ENCODE measurements around the gene COG7.
"Not testable (repeated sequence)": the region's sequence is repeated elsewhere in the genome, so short reads cannot be mapped to it uniquely, and the experiment has no call there.

Gene COG7

GRCh38 chr16:23423496-23424049 is 29.4 kb downstream of the COG7 start:
- in situ Hi-C loops (cut with MboI; ENCODE audit: low pct_unique_long_range_greater_than_20kb, low sequenced_read_pairs), result no loop called here
- no peak for DNase-seq

DNA sequence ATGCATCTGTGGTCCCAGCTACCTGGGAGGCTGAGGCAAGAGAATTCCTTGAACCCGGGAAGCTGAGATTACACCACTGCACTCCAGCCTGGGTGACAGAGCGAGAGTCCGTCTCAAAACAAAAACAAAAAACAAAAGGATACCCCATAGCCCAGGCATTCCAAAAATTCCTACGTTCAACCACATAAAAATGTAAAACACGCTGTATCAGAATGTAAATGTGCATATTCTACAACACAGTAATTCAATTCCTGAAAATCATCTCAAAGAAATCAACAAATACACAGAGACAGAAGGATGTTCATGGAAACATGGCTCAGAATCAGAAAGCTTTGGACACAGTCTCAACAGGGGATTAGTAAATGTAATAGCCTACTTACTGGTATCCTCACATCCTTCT is 33.0 kb downstream of the COG7 start:
- in situ Hi-C loops (cut with MboI; ENCODE audit: low pct_unique_long_range_greater_than_20kb, low sequenced_read_pairs), result no loop called here
- no peak for DNase-seq

DNA sequence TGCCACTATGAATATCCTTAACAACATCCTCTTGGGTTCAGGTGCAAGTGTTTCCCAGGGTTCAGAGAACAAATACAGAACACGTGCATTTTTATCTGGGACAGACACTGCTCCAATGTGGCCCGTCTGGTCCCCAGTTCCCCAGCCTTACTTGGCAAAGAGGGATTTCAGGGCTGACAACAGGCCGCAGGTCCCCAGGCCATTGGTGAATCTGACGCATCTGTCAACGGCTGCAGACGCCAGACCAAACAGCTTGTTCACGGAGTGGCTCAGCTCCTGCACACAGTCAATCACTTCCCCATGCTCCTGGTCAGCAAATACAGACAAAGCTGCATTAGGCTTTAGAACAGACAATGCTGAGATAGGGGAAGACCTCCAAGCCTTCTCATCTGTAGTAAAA is 36.2 kb downstream of the COG7 start:
- DNase-seq, result no peak
- in situ Hi-C loops (cut with MboI; ENCODE audit: low pct_unique_long_range_greater_than_20kb, low sequenced_read_pairs), result no loop called here

DNA sequence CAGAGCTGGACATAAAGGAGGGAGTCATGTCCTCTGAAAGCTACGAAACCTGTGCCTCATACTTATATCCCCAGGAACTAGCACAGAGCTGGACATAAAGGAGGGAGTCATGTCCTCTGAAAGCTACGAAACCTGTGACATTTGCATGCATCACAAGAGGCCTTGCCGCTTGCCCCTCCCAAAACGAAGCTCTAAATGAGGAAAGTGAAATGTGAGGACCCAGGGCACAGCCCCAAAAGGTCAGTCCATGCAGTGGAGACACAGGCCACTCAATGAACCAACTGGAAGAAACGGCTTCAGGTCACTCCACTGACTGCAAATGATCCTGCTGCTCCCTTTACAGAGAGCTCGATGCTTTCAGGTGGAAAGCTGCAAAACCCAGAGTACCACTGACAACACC is 38.3 kb downstream of the COG7 start:
- in situ Hi-C loops (cut with MboI; ENCODE audit: low pct_unique_long_range_greater_than_20kb, low sequenced_read_pairs), result no loop called here
- no peak for DNase-seq

DNA sequence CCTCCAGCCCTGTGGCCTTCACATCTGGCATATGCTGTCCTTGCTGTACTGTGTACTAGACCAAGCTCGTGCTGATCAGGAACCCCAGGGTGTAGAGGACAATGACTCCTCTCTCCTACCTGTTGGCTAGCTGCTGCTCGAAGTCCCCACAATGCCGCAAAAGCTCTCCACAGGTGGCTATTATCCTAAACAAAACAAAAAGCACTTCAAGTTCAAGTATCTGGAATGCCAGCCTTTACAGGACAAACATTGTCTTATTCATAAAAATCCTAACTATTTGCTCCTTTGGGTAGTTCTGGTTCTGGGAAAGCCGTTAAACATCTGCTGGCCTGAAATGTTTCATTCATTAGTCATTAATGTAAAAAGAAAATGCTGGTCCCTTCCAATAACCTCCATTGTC is 42.8 kb downstream of the COG7 start:
- in situ Hi-C loops (cut with MboI; ENCODE audit: low pct_unique_long_range_greater_than_20kb, low sequenced_read_pairs), result no loop called here
- no peak for DNase-seq

- in situ Hi-C loops (cut with MboI; ENCODE audit: low pct_unique_long_range_greater_than_20kb, low sequenced_read_pairs), result no loop called here
- no peak for DNase-seq
Measured at GRCh38 chr16:23409522-23409921, 43.5 kb downstream of the COG7 start.

- in situ Hi-C loops (cut with MboI; ENCODE audit: low pct_unique_long_range_greater_than_20kb, low sequenced_read_pairs), result no loop called here
- no peak for DNase-seq
Measured at GRCh38 chr16:23408823-23409298, 44.1 kb downstream of the COG7 start.

GRCh38 chr16:23408242-23408822 is 44.7 kb downstream of the COG7 start:
- in situ Hi-C loops (cut with MboI; ENCODE audit: low pct_unique_long_range_greater_than_20kb, low sequenced_read_pairs), result no loop called here
- no peak for DNase-seq

GRCh38 chr16:23407436-23408127 is 45.4 kb downstream of the COG7 start:
- in situ Hi-C loops (cut with MboI; ENCODE audit: low pct_unique_long_range_greater_than_20kb, low sequenced_read_pairs), result no loop called here
- DNase-seq, result no peak

GRCh38 chr16:23406546-23407240 is 46.3 kb downstream of the COG7 start:
- no peak for DNase-seq
- in situ Hi-C loops (cut with MboI; ENCODE audit: low pct_unique_long_range_greater_than_20kb, low sequenced_read_pairs), result no loop called here

GRCh38 chr16:23406024-23406423 is 47.0 kb downstream of the COG7 start:
- DNase-seq, result no peak

DNA sequence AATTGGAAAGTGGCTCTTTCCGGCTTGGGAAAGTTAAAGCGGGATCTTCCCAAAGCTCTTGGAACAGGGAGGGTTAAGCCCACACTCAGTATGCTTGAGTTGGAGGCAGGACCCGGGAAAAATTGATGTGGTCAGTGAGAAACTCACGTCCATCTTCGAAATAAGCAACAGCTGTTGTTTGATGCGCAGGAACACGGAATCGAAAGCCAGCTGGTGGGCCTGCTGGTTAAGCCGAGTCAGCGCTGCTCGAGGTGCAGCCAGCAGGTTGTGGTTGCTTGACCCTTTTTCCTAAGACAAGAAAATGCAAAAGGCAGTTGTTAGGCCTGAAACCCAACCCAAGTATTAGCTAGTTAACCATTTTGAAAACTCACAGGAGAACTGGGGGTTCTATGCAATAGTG is 49.4 kb downstream of the COG7 start:
- in situ Hi-C loops (cut with MboI; ENCODE audit: low pct_unique_long_range_greater_than_20kb, low sequenced_read_pairs), result no loop called here
- DNase-seq, result no peak

More at GRCh38 chr16:23406024-23406423, 47.0 kb downstream of the COG7 start:
- in situ Hi-C loops (cut with MboI; ENCODE audit: low pct_unique_long_range_greater_than_20kb, low sequenced_read_pairs), result no loop called here

GRCh38 chr16:23402100-23402499 is 50.9 kb downstream of the COG7 start:
- in situ Hi-C loops (cut with MboI; ENCODE audit: low pct_unique_long_range_greater_than_20kb, low sequenced_read_pairs), result no loop called here
- no peak for DNase-seq

DNA sequence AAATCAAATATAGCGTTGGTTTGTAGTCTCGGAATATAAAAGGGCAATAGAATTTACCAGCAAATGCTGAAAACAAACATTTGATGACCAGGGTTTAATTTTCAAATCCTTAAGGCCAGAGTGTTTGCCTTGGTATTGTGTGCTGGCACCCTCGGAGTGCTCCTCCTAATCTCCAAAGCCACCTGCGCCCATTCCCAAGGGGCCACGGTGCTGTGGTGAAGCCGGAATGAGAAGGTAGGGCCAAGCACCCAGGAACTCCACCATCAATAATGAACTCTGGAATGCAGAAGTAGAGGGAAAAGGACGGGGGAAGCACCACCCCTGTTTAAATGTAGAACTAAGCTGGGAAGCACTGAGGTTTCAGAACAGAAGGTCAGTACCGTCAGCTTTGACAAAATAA is 51.9 kb downstream of the COG7 start:
- DNase-seq, result no peak

GRCh38 chr16:23400447-23400846 is 52.5 kb downstream of the COG7 start:
- in situ Hi-C loops (cut with MboI; ENCODE audit: low pct_unique_long_range_greater_than_20kb, low sequenced_read_pairs); DNase-seq: not testable (repeated sequence)

More for the DNA sequence above, 51.9 kb downstream of the COG7 start:
- in situ Hi-C loops (cut with MboI; ENCODE audit: low pct_unique_long_range_greater_than_20kb, low sequenced_read_pairs), result no loop called here

GRCh38 chr16:23398987-23399805 is 53.8 kb downstream of the COG7 start:
- DNase-seq, result no peak
- in situ Hi-C loops (cut with MboI; ENCODE audit: low pct_unique_long_range_greater_than_20kb, low sequenced_read_pairs), result no loop called here

DNA sequence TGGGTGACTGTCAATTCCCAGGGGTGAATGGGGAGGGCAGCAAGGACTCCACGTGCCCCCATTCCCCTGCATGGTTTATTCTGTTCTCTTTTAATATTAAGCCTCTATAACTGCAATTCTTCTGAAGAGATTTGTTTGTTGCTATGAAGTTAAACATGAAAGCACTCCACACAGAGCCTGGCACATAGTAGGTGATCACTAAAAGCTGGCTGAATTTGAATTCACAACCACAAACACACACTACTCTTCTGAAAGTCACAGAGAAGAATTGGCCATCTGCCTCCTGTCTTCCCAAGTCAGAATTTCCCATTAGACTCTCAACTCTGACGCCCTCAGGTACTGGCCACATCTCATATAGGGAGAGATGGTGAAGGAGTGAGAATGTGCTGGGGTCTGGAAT is 55.5 kb downstream of the COG7 start:
- DNase-seq, result no peak
- in situ Hi-C loops (cut with MboI; ENCODE audit: low pct_unique_long_range_greater_than_20kb, low sequenced_read_pairs), result no loop called here

- DNase-seq, result no peak
- in situ Hi-C loops (cut with MboI; ENCODE audit: low pct_unique_long_range_greater_than_20kb, low sequenced_read_pairs), result no loop called here
Measured at GRCh38 chr16:23395732-23396131, 57.3 kb downstream of the COG7 start.

DNA sequence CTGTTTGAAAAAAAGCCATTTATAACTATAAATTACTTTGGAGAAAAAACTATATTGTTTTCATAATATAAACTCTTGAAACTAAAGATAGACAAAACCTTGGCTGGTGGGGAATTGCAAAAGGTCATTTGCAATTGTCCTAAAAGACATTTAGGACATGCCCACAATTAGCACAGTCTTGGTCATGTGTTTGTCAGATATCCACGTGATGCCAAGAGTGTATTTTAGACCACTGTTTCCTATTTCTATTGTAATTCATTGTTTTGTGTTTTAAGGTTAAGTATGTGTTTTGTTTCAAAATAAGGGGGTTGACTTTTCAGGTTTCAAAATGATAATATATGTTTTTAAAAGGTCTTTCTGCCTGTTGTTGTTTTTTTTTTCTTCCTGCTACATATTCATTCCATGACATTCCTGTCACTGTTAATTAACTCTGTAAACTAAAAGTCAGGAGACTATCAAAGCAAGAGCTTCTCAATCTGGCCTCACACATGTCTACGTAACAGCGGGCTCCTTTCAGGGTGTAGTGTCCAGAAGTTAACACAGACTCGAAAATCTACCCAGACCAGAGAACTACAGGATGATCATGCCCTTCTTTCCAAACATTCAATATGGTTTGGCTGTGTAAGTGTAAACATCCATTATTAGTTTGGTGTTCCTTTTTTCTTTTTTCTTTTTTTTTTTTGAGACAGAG is 58.7 kb downstream of the COG7 start:
- DNase-seq, result no peak
- in situ Hi-C loops (cut with MboI; ENCODE audit: low pct_unique_long_range_greater_than_20kb, low sequenced_read_pairs), result no loop called here
